G401.6 (cell line): ENCODE measurements around the gene GCSAM.
"Not testable (repeated sequence)": the region's sequence is repeated elsewhere in the genome, so short reads cannot be mapped to it uniquely, and the experiment has no call there.

Experiments used
- FAIRE-seq: peaks from 2 replicates; lab custom pipeline; 2012; peaks lifted over from hg19 to GRCh38; lab: Jason Lieb, UNC

Gene GCSAM

DNA sequence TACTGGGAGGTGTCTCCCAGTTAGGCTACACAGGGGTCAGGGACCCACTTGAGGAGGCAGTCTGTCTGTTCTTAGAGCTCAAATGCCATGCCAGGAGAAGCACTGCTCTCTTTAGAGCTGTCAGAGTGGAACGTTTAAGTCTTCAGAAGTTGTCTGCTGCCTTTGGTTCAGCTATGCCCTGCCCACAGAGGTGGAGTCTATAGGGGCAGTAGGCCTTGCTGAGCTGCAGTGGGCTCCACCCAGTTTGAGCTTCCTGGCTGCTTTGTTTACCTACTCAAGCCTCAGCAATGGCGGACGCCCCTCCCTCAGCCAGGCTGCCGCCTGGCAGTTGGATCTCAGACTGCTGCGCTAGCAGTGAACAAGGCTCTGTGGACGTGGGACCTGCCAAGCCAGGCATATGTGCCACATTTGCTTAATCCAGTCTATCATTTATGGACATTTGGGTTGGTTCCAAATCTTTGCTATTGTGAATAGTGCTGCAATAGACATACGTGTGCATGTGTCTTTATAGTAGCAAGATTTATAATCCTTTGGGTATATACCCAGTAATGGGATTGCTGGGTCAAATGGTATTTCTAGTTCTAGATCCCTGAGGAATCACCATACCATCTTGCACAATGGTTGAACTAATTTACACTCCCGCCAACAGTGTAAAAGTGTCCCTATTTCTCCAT is 60.5 kb downstream of the GCSAM start:
- FAIRE-seq: not testable (repeated sequence)
